Measurements from ENCODE around the gene ODC1. TPM values are rescaled to one million over a fixed set of nuclear protein-coding genes. Genes with fewer than 3 reads are reported as not detected.

The ODC1 gene
- total and polyA plus RNA-seq, 2 experiments from 2014 or later = 23.3 to 70.3 TPM

- TF ChIP-seq ZNF462 (CRISPR knock-in tag; IDR thresholded peaks at IDR 0.05) = no peak
- TF ChIP-seq ZNF114 (CRISPR knock-in tag; IDR thresholded peaks at IDR 0.05) = no peak
- no peak for TF ChIP-seq EZH2phosphoT487 (IDR thresholded peaks at IDR 0.05; ENCODE audit: unreplicated experiment)
- no peak for TF ChIP-seq NANOG (IDR thresholded peaks at IDR 0.05; ENCODE audit: borderline replicate concordance)
- no peak for TF ChIP-seq CREB1 (CRISPR knock-in tag; IDR thresholded peaks at IDR 0.05; ENCODE audit: low read depth)
- no peak for TF ChIP-seq EZH2 (IDR thresholded peaks at IDR 0.05; ENCODE audit: low read depth, unreplicated experiment)
Measured at GRCh38 chr2:10424051-10424450, 24.1 kb downstream of the ODC1 start (continued).

GRCh38 chr2:10423400-10423774 lies 24.7 kb downstream of the ODC1 start:
- no peak for DNase-seq (ENCODE audit: low spot score)
- no peak overlapping the region for H3K27ac Mint-ChIP-seq

More at GRCh38 chr2:10423400-10423774, 24.7 kb downstream of the ODC1 start:
- Histone ChIP-seq H3K4me1 (ENCODE audit: insufficient read depth) (no peaks in the 10 kb centered on the region), H3K79me2 (replicated peaks; ENCODE audit: insufficient read depth) (no peaks in the 10 kb centered on the region), H4K20me1 (replicated peaks; ENCODE audit: insufficient read depth) (no peaks in the 10 kb centered on the region), H3K36me3 (ENCODE audit: insufficient read depth) (no peaks in the 10 kb centered on the region), H3K4me2 (no peak overlapping the region), H3F3A (replicated peaks; ENCODE audit: low read depth) (no peaks in the 10 kb centered on the region), H3K9me2 (ENCODE audit: insufficient read depth) (no peaks in the 10 kb centered on the region), H2AFZ (no peak overlapping the region), H3K27me3 (ENCODE audit: insufficient read depth) (no peaks in the 10 kb centered on the region), H3K27ac (ENCODE audit: low read depth) (no peak overlapping the region), H3K4me3 (no peak overlapping the region)
- Mint-ChIP-seq H3K4me1 (no peaks in the 10 kb centered on the region), H3K4me3 (no peak overlapping the region), H3K36me3 (ENCODE audit: low read depth) (no peaks in the 10 kb centered on the region), H3K9me3 (no peaks in the 10 kb centered on the region), H3K27me3 (ENCODE audit: insufficient read depth, low read depth, poor library complexity) (peaks cover 3% of the 10 kb centered on the region)
- ATAC-seq = no peak
- TF ChIP-seq NANOG (IDR thresholded peaks at IDR 0.05; ENCODE audit: borderline replicate concordance) (no peak), POLR2AphosphoS5 (IDR thresholded peaks at IDR 0.05; ENCODE audit: low read depth) (no peak)
